Measurements from ENCODE around the gene TRIP13.

DNA sequence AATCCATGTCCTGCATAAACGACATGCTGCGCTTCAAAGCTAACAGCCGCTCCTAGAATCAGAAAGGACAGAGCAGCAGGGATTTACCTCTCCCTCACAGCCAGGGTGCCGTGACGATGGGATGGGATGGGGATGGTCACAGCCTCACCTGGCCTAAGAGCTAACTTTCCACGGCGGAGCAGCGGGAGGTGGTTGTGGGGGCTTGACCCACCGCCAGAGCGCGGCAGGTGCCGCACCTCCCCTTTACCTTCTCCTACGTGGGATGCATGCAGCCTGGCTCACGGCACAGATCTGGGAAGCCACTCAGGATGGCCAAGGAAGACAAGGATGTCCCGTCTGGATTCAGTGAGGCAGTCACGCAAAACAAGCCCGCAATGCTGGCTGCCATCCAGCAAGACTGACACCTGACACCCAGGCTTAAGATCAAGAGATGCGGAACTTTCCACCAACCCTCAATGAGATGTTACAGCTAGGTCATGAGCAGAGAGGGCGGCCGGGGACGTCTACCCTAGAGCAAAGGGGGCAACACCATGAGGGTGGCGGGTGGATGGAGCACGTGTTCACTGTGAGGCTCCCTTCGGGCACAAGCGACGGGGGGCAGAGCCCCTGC is 5.9 kb upstream of the TRIP13 start:
- TF ChIP-seq EZH2 (IDR thresholded peaks at IDR 0.05; ENCODE audit: low read length, unreplicated experiment) (no peak), CTCF (conservative IDR thresholded peaks at IDR 0.05; ENCODE audit: low read depth, low read length) (no peak)

Data from PC-3 (cell line).